Dermis blood vessel endothelial cell (primary cell): ENCODE data around the gene TOMT. TPM values are rescaled to one million over a fixed set of nuclear protein-coding genes. Genes with fewer than 3 reads are reported as not detected.

Source experiments
- total RNA-seq: library from RNA; depleted of rRNA; stranded (reverse); fragments of >200 nt; gene quantifications from 2 replicates; pipeline ENCODE4 v1.2.3, GENCODE V29; 2014

Gene TOMT
- total RNA-seq, 1 donor from 2014 or later = not detected

Other genes starting within 250 kb of the TOMT start
- not detected in 2 replicates for gene DEFB131B, start 227.5 kb upstream of the TOMT start, total RNA-seq
- 6.1 and 6.3 TPM in 2 replicates for gene XNDC1N, start 177.3 kb upstream of the TOMT start, total RNA-seq
- 26.9 and 36.4 TPM in 2 replicates for gene RNF121, start 176.9 kb upstream of the TOMT start, total RNA-seq
- gene IL18BP, start 107.0 kb upstream of the TOMT start, total RNA-seq = 2.2 and 4.6 TPM in 2 replicates
- 151 and 225 TPM in 2 replicates for gene NUMA1, start 25.4 kb upstream of the TOMT start, total RNA-seq
- 2.8 and 7.8 TPM in 2 replicates for gene LRRC51, start 25.1 kb upstream of the TOMT start, total RNA-seq
- 100 and 111 TPM in 2 replicates for gene LAMTOR1, start 2.6 kb upstream of the TOMT start, total RNA-seq
- gene ANAPC15, start 6.8 kb downstream of the TOMT start, total RNA-seq = 24.7 and 26.8 TPM in 2 replicates
- not detected in 2 replicates for gene FOLR3, start 29.8 kb downstream of the TOMT start, total RNA-seq
- gene FOLR1, start 86.2 kb downstream of the TOMT start, total RNA-seq = 0.14 and 0.68 TPM in 2 replicates
- gene FOLR2, start 110.9 kb downstream of the TOMT start, total RNA-seq = not detected in 2 replicates
- gene INPPL1, start 118.8 kb downstream of the TOMT start, total RNA-seq = 49.9 and 65.3 TPM in 2 replicates
- gene PHOX2A, start 138.3 kb downstream of the TOMT start, total RNA-seq = not detected in 2 replicates